Smooth muscle cell (in vitro differentiated cells): ENCODE measurements around the gene GANAB. TPM values are rescaled to one million over a fixed set of nuclear protein-coding genes. Genes with fewer than 3 reads are reported as not detected.

Source experiments
- DNase-seq: peaks from one replicate; lab custom pipeline; 2025; ENCODE audit not compliant: unreplicated experiment; lab: John Stamatoyannopoulos, UW
- H2AFZ ChIP-seq: fragments of 200-600 bp; sonication (generic); 2 replicates; pipeline ENCODE4 v1.6.0; 2016; ENCODE audit warnings: antibody characterized with exemption, low read depth, mild to moderate bottlenecking
- H3F3A ChIP-seq: fragments of 200-600 bp; sonication (generic); 2 replicates; pipeline ENCODE4 v1.6.0; 2017; ENCODE audit warnings: antibody characterized with exemption, low read depth
- H3K27ac ChIP-seq: fragments of 200-600 bp; sonication (generic); 2 replicates; pipeline ENCODE4 v1.5.1; 2016; ENCODE audit warnings: low read depth, mild to moderate bottlenecking
- H3K27me3 ChIP-seq: fragments of 200-600 bp; sonication (generic); 2 replicates; pipeline ENCODE4 v1.6.1; 2016; ENCODE audit warnings: low read depth, mild to moderate bottlenecking
- H3K36me3 ChIP-seq: fragments of 200-600 bp; sonication (generic); 2 replicates; pipeline ENCODE4 v1.5.1; 2016; ENCODE audit warnings: low read depth
- H3K4me1 ChIP-seq: fragments of 200-600 bp; sonication (generic); 2 replicates; pipeline ENCODE4 v1.5.1; 2016; ENCODE audit warnings: low read depth
- H3K4me2 ChIP-seq: fragments of 200-600 bp; sonication (generic); 2 replicates; pipeline ENCODE4 v1.6.0; 2016; ENCODE audit warnings: mild to moderate bottlenecking
- H3K4me3 ChIP-seq: fragments of 200-600 bp; sonication (generic); 2 replicates; pipeline ENCODE4 v1.5.1; 2016; ENCODE audit warnings: mild to moderate bottlenecking
- H3K79me2 ChIP-seq: fragments of 200-600 bp; sonication (generic); 2 replicates; pipeline ENCODE4 v1.6.0; 2016; ENCODE audit warnings: low read depth, mild to moderate bottlenecking
- H3K9ac ChIP-seq: fragments of 200-600 bp; sonication (generic); 2 replicates; pipeline ENCODE4 v1.6.0; 2016; ENCODE audit warnings: low read depth
- H3K9me3 ChIP-seq: fragments of 200-600 bp; sonication (generic); replicated peaks from 2 replicates; pipeline ENCODE4 v1.5.1; 2016; ENCODE audit warnings: low read depth
- H4K20me1 ChIP-seq: fragments of 200-600 bp; sonication (generic); 2 replicates; pipeline ENCODE4 v1.6.0; 2016; ENCODE audit warnings: low read depth
- CTCF ChIP-seq: fragments of 200-600 bp; sonication (generic); IDR thresholded peaks from 2 replicates; pipeline ENCODE4 v1.5.1; 2017; ENCODE audit warnings: borderline replicate concordance, mild to moderate bottlenecking, antibody characterized with exemption; ENCODE audit not compliant: insufficient read depth, poor library complexity, severe bottlenecking
- WGBS: methylation state at CpG from one replicate; pipeline ENCODE4 v1.1.7; 2016; ENCODE audit warnings: low lambda C conversion rate; 5-methylcytosine and 5-hydroxymethylcytosine counted together
- polyA plus RNA-seq: library from polyadenylated mRNA; unstranded; fragments of >200 nt; fragmentation: Nextera tagmentation; extraction: Ambion mirVana; gene quantifications from 2 replicates; pipeline ENCODE4 v1.2.1, GENCODE V29; 2016
- total RNA-seq: library from RNA; depleted of rRNA; stranded (reverse); fragments of >200 nt; gene quantifications from 2 replicates; pipeline ENCODE4 v1.2.3, GENCODE V29; 2014

The GANAB gene
- total and polyA plus RNA-seq, 2 experiments from 2014 or later = 176 to 225 TPM

GRCh38 chr11:62580959-62581715 is 65.3 kb downstream of the GANAB start:
- H4K20me1 ChIP-seq = no peaks in the 10 kb centered on the region
- DNase-seq = no peak
- H3K27ac ChIP-seq = no peak overlapping the region
- no peak overlapping the region for H3K4me2 ChIP-seq
- TF ChIP-seq CTCF = no peak
- H3F3A ChIP-seq = peaks cover 5% of the 10 kb centered on the region
- H3K4me1 ChIP-seq = no peaks in the 10 kb centered on the region
- no peak overlapping the region for H3K9ac ChIP-seq
- no peaks in the 10 kb centered on the region for H3K27me3 ChIP-seq
- H3K36me3 ChIP-seq = peaks cover 3% of the 10 kb centered on the region
- 92% methylated on average over 17 of the region's 18 CpGs for WGBS
- H3K79me2 ChIP-seq = peaks cover 10% of the 10 kb centered on the region
- no peak overlapping the region for H2AFZ ChIP-seq
- no peaks in the 10 kb centered on the region for H3K9me3 ChIP-seq
- no peak overlapping the region for H3K4me3 ChIP-seq

- no peaks in the 10 kb centered on the region for H3K4me1 ChIP-seq
- H3K79me2 ChIP-seq = peaks cover 29% of the 10 kb centered on the region
- H3K4me3 ChIP-seq = no peak overlapping the region
- no peak for DNase-seq
- H3K36me3 ChIP-seq = peaks cover 3% of the 10 kb centered on the region
- H3K4me2 ChIP-seq = no peak overlapping the region
- peaks cover 5% of the 10 kb centered on the region for H3F3A ChIP-seq
- H4K20me1 ChIP-seq = no peaks in the 10 kb centered on the region
- no peak overlapping the region for H3K9ac ChIP-seq
- no peak overlapping the region for H2AFZ ChIP-seq
- H3K27me3 ChIP-seq = no peaks in the 10 kb centered on the region
- WGBS = 96% methylated on average over 2 of the region's 2 CpGs
- TF ChIP-seq CTCF = no peak
- no peak overlapping the region for H3K27ac ChIP-seq
- H3K9me3 ChIP-seq = no peaks in the 10 kb centered on the region
These were observed 67.2 kb downstream of the GANAB start for GRCh38 chr11:62579252-62579651.

- H3K27me3 ChIP-seq = no peaks in the 10 kb centered on the region
- no peaks in the 10 kb centered on the region for H4K20me1 ChIP-seq
These were observed 67.9 kb downstream of the GANAB start for GRCh38 chr11:62578541-62578940.

More at GRCh38 chr11:62578541-62578940, 67.9 kb downstream of the GANAB start:
- H3K9me3 ChIP-seq = no peaks in the 10 kb centered on the region
- no peak overlapping the region for H3K4me2 ChIP-seq
- no peak overlapping the region for H3K9ac ChIP-seq
- peaks cover 5% of the 10 kb centered on the region for H3F3A ChIP-seq
- 99% methylated on average over 11 of the region's 11 CpGs for WGBS
- no peak overlapping the region for H3K4me3 ChIP-seq
- no peak for TF ChIP-seq CTCF
- peaks cover 30% of the 10 kb centered on the region for H3K79me2 ChIP-seq
- peaks cover 3% of the 10 kb centered on the region for H3K36me3 ChIP-seq
- H2AFZ ChIP-seq = no peak overlapping the region
- DNase-seq = no peak
- no peaks in the 10 kb centered on the region for H3K4me1 ChIP-seq
- no peak overlapping the region for H3K27ac ChIP-seq
